GM03348 (cell line): ENCODE results near the gene PML.
"Not testable (repeated sequence)": the region's sequence is repeated elsewhere in the genome, so short reads cannot be mapped to it uniquely, and the experiment has no call there.

Experiments used
- DNase-seq: peaks from one replicate; pipeline ENCODE4 v3.0.0; 2012; ENCODE audit warnings: low spot score

PML gene

GRCh38 chr15:74060251-74060650 is 65.7 kb downstream of the PML start:
- DNase-seq: no peak

DNA sequence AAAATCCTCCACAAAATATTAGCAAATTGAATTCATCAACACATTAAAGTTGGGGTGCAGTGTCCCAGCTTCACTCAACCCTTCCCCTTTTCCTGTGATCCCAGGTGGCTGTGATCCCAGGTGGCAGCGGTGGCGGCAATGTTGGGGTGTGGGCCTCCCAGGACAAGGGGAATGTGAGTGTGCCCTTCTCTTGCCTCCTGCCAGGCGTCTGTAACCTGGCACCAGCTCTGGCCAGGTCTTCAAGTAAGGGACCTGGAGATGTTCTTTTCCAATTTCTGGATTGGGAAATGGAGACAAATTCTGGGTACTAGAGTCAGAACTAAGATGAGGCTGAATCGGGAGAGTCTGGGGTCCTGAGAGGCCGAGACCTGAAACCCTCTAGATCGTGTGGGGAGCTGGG is 67.7 kb downstream of the PML start:
- no peak for DNase-seq

DNA sequence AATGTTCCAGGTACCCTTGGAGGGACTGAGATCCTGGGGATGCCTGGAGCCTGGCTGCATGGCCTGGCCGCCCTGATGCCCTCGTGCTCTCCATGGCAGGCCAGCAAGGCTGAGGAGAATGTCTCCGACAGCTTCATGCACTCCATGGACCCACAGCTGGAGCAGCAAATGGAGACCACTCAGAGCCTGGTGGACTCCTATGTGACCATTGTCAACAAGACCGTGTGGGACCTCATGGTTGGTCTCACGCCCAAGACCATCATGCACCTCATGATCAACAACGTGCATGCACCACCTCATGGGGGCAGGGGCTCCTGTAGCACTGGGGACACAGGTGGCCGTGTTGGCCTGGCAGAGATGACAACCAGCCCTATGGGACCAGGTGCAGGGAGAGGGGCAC is 68.2 kb downstream of the PML start:
- no peak for DNase-seq

DNA sequence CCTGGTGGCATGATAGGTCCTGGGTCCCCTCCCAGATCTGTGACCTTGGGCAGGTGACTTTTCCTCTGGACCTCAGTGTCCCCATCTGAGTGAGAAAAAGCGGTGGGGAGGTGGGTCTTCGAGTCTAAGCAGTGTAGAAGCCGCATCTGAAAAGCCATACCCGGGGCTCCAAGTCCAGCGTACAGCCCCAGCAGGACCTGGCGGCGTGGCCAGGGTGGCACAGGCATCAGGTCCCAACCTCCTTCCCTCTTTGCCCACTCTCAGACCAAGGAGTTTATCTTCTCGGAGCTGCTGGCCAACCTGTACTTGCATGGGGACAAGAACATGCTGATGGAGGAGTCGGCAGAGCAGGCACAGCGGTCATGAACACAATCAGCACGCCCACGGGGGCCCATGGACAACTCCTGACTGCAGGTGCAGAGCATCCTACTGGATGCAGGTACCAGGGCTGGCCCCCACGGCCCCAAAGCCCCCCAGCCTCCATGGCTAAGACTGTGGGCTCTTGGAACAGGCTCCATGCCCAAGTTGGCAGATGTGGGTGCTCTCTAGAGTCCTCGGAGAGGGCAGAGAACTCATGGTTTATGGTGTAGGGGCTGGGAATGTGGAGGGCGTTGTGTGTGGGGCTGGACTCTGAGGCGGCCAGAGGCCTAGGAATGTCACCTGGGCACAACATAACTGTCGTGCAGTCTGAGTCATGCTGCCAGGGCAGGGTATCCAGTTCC is 69.1 kb downstream of the PML start:
- DNase-seq: not testable (repeated sequence)

GRCh38 chr15:74064183-74064582 is 69.7 kb downstream of the PML start:
- not testable (repeated sequence) for DNase-seq

- not testable (repeated sequence) for DNase-seq
Measured at GRCh38 chr15:74064822-74065221, 70.3 kb downstream of the PML start.

GRCh38 chr15:74065684-74066411 is 71.3 kb downstream of the PML start:
- not testable (repeated sequence) for DNase-seq

- not testable (repeated sequence) for DNase-seq
Measured at GRCh38 chr15:74071645-74072044, 77.1 kb downstream of the PML start.

DNA sequence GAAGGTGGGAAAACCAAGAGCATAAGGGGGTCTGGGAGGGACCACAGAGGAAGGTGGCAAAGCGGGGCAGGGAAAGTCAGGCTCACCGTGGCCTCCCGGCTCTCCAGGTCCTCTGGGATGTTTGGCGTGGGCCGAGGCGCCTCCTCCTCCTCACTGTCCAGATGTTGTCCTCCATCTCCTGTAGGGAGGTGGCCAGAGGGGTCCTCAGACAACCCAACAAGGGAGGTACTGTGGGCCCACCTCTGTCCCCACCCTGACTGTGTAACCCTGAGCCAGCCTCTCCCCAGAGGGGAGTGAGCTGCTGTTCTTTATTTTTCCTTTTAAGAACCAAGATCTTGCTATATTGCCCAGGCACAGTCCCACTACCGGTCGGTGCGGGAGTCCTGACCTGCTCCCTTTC is 77.6 kb downstream of the PML start:
- DNase-seq: not testable (repeated sequence)

- not testable (repeated sequence) for DNase-seq
Measured at GRCh38 chr15:74072614-74073337, 78.3 kb downstream of the PML start.

- DNase-seq: not testable (repeated sequence)
Measured at GRCh38 chr15:74075781-74076180, 81.3 kb downstream of the PML start.

- DNase-seq: not testable (repeated sequence)
Measured at GRCh38 chr15:74082450-74082849, 87.9 kb downstream of the PML start, which contains the start of gene GOLGA6A. TSS of gene GOLGA6A (minus strand) at chr15:74082550. CDS start at chr15:74082509, 41 bp downstream.

GRCh38 chr15:74094567-74094966 is 100.1 kb downstream of the PML start:
- DNase-seq: not testable (repeated sequence)

DNA sequence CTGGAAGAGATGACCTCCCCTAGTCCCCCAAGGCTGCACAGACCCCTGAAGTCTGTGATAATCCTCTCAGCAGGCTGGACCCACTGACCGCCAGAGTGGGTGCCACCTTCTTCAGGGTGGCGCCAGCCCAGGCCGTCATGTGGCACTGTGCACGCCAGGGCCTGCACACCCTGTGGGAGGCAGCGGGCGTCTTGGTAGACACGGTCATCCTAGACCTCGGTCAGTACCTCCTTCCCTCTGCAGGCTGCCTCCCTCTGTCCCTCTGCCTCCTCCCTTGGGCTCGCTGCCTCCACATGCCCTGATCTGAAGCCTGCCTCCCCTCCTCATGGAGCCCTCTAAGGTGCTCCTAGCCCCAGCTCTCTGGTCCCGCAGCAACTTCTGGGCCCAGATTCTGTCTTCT is 101.1 kb downstream of the PML start:
- not testable (repeated sequence) for DNase-seq

DNA sequence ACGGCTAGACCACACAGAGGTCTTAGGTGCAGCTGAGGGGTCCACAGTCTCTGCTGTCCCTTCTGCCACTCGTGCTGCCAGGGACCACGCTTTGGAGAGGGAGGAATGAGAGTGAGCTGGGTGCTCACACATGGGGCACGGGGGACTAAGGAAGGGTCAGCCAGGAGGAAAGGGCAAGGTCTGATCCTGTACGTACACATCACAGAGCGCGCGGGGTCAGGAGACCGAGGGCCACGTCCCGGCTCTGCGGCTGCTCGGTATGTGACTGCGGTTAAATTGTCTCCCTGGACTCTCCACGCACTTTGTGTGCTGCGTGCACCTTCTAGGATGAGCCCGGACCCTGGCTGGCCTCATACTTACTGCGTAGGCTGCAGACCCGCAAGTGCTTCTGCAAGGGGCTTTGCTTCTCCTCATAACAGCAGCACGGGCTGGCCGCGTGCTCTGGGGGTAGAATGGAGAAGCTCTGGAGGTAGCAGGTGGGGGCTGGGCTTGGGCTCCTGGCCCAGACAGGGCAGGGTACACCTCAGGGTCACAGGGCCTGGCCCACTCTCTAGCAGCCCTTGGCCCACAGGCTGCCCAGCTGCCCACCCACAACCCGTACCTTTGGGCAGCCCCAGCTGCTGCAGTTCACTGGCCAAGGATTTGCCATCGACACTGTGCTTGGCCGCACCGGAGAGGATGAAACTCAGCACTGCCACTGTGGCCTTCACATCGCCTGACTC is 102.4 kb downstream of the PML start:
- DNase-seq: not testable (repeated sequence)
